GM23338 (cell line): ENCODE measurements around the gene TFB1M.
A peak's percentile ranks its signal among the peaks of the same experiment; 100 is the strongest.
"Not testable (repeated sequence)": the region's sequence is repeated elsewhere in the genome, so short reads cannot be mapped to it uniquely, and the experiment has no call there.

ENCODE experiments used
- CREB1 ChIP-seq: fragments of 250-450 bp; sonication (Bioruptor Pico); IDR thresholded peaks from 2 replicates; pipeline ENCODE4 v1.5.0; 2020; ENCODE audit warnings: low read depth, mild to moderate bottlenecking, moderate library complexity
- ETS1 ChIP-seq: IDR thresholded peaks from 2 replicates; pipeline ENCODE4 v1.6.1; 2016; ENCODE audit warnings: antibody characterized with exemption
- EZH2 ChIP-seq: fragments of 200-600 bp; sonication (generic); IDR thresholded peaks from one replicate; pipeline ENCODE4 v1.8.0; 2017; ENCODE audit warnings: antibody characterized with exemption, mild to moderate bottlenecking, low read depth; ENCODE audit not compliant: unreplicated experiment
- JUNB ChIP-seq: IDR thresholded peaks from one replicate; pipeline ENCODE4 v1.6.1; 2016; ENCODE audit warnings: antibody characterized with exemption; ENCODE audit not compliant: unreplicated experiment
- POLR2AphosphoS5 ChIP-seq: IDR thresholded peaks from 2 replicates; pipeline ENCODE4 v1.6.1; 2016; ENCODE audit warnings: antibody characterized with exemption, low read depth
- REST ChIP-seq: IDR thresholded peaks from one replicate; pipeline ENCODE4 v1.6.1; 2018; ENCODE audit warnings: antibody characterized with exemption; ENCODE audit not compliant: unreplicated experiment
- TF ChIP-seq, protein P1 (sequence below), 2 experiments: fragments of 200-600 bp in 1 of 2; sonication (generic) in 1 of 2; conservative IDR thresholded peaks; 2 replicates each; pipeline versions ENCODE4 v1.5.1 to v1.6.1; 2016 to 2017; ENCODE audit warnings: antibody characterized with exemption in 2 of 2, low read depth in 2 of 2, mild to moderate bottlenecking in 2 of 2, moderate library complexity in 1 of 2

GRCh38 chr6:155268088-155268867, 46.0 kb downstream of the TFB1M start:
- TF ChIP-seq, protein P1, sequence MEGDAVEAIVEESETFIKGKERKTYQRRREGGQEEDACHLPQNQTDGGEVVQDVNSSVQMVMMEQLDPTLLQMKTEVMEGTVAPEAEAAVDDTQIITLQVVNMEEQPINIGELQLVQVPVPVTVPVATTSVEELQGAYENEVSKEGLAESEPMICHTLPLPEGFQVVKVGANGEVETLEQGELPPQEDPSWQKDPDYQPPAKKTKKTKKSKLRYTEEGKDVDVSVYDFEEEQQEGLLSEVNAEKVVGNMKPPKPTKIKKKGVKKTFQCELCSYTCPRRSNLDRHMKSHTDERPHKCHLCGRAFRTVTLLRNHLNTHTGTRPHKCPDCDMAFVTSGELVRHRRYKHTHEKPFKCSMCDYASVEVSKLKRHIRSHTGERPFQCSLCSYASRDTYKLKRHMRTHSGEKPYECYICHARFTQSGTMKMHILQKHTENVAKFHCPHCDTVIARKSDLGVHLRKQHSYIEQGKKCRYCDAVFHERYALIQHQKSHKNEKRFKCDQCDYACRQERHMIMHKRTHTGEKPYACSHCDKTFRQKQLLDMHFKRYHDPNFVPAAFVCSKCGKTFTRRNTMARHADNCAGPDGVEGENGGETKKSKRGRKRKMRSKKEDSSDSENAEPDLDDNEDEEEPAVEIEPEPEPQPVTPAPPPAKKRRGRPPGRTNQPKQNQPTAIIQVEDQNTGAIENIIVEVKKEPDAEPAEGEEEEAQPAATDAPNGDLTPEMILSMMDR (conservative IDR thresholded peaks at IDR 0.05; ENCODE audit: low read depth in 2 of 2) = peak; percentile 71 to 81
- TF ChIP-seq EZH2, JUNB, POLR2AphosphoS5, CREB1, ETS1, REST: not testable (repeated sequence)
